ENCODE data around the gene CDCA5. TPM values are rescaled to one million over a fixed set of nuclear protein-coding genes. Genes with fewer than 3 reads are reported as not detected.
"Not testable (repeated sequence)": the region's sequence is repeated elsewhere in the genome, so short reads cannot be mapped to it uniquely, and the experiment has no call there.

The CDCA5 gene
- total RNA-seq, 1 donor from 2014 or later = 14.1 TPM

- ATAC-seq = not testable (repeated sequence)
Measured at GRCh38 chr11:65118891-65119669, 35.2 kb upstream of the CDCA5 start.

- no peak for ATAC-seq
Measured at GRCh38 chr11:65118097-65118837, 34.4 kb upstream of the CDCA5 start.

GRCh38 chr11:65117206-65118096 lies 33.6 kb upstream of the CDCA5 start, which contains the start of gene ZNHIT2:
ZNHIT2 (minus strand) TSS chr11:65117701; CDS start chr11:65117653, 48 bp downstream.
- ATAC-seq = peak; percentile 82

GRCh38 chr11:65116370-65117205 lies 32.7 kb upstream of the CDCA5 start:
- ATAC-seq = peak; percentile 32

GRCh38 chr11:65115361-65116082 lies 31.7 kb upstream of the CDCA5 start:
- ATAC-seq = no peak

- no peak for ATAC-seq
Measured at GRCh38 chr11:65114538-65115171, 30.8 kb upstream of the CDCA5 start.

GRCh38 chr11:65113839-65114238 lies 30.0 kb upstream of the CDCA5 start:
- ATAC-seq = no peak

- ATAC-seq = no peak
Measured at GRCh38 chr11:65113361-65113756, 29.5 kb upstream of the CDCA5 start.

- ATAC-seq = peak; percentile 52
Measured at GRCh38 chr11:65112546-65113360, 28.9 kb upstream of the CDCA5 start.

- peak; percentile 77 for ATAC-seq
Measured at GRCh38 chr11:65111744-65112545, 28.1 kb upstream of the CDCA5 start, which contains the start of gene TM7SF2. TM7SF2 (plus strand) TSS chr11:65111872; CDS start chr11:65112016, 144 bp downstream.

GRCh38 chr11:65111159-65111743 lies 27.4 kb upstream of the CDCA5 start:
- ATAC-seq = no peak

- ATAC-seq = peak; percentile 55
Measured at GRCh38 chr11:65110354-65110861, 26.6 kb upstream of the CDCA5 start.

GRCh38 chr11:65109231-65110198 lies 25.7 kb upstream of the CDCA5 start:
- ATAC-seq = no peak

GRCh38 chr11:65108469-65109123 lies 24.8 kb upstream of the CDCA5 start:
- peak; percentile 29 for ATAC-seq

GRCh38 chr11:65107751-65108468 lies 24.1 kb upstream of the CDCA5 start:
- ATAC-seq = no peak

Measured in esophagus mucosa (tissue), 1 donor.